Breast epithelium (tissue), 4 donors: ENCODE results near the gene LIX1L. TPM values are rescaled to one million over a fixed set of nuclear protein-coding genes. Genes with fewer than 3 reads are reported as not detected.

Experiments
- DNase-seq, 2 donors: peaks; one replicate each; pipeline ENCODE4 v3.0.0-alpha.2; 2019; ENCODE audit warnings: low spot score in 2 of 2
- H3K27ac ChIP-seq, 2 donors: fragments of 200-600 bp; sonication (generic) in 1 of 2; one replicate each; pipeline ENCODE4 v1.5.1; 2016 to 2019; ENCODE audit warnings: mild to moderate bottlenecking in 1 of 2
- H3K27me3 ChIP-seq, 2 donors: fragments of 200-600 bp; sonication (generic) in 1 of 2; one replicate each; pipeline versions ENCODE4 v1.5.1 to v1.6.0; 2017 to 2019; ENCODE audit warnings: control low read depth in 1 of 2, mild to moderate bottlenecking in 1 of 2
- H3K36me3 ChIP-seq: fragments of 200-600 bp; one replicate; pipeline ENCODE4 v1.5.1; 2019
- H3K4me1 ChIP-seq, 2 donors: fragments of 200-600 bp; sonication (generic); one replicate each; pipeline ENCODE4 v1.5.1; 2016 to 2019; ENCODE audit warnings: control low read depth in 1 of 2
- H3K4me3 ChIP-seq, 3 donors: fragments of 200-600 bp; sonication (generic); 1 replicate in 2 of 3; 2 replicates in 1 of 3; pipeline ENCODE4 v1.5.1; 2016 to 2019; ENCODE audit warnings: mild to moderate bottlenecking in 3 of 3, moderate library complexity in 2 of 3
- H3K9me3 ChIP-seq, 2 donors: fragments of 200-600 bp; sonication (generic) in 1 of 2; one replicate each; pipeline ENCODE4 v1.5.1; 2016 to 2019; ENCODE audit warnings: control low read depth in 1 of 2
- CTCF ChIP-seq, 3 donors: fragments of 450-650 bp; IDR thresholded peaks; one replicate each; pipeline ENCODE4 v1.5.1; 2016 to 2017; ENCODE audit warnings: antibody characterized with exemption in 3 of 3, mild to moderate bottlenecking in 3 of 3, moderate library complexity in 3 of 3
- POLR2A ChIP-seq: fragments of 450-650 bp; IDR thresholded peaks from one replicate; pipeline ENCODE4 v1.6.1; 2016; ENCODE audit warnings: antibody characterized with exemption, mild to moderate bottlenecking, moderate library complexity
- POLR2AphosphoS5 ChIP-seq, 3 donors: sonication (generic); formaldehyde crosslinking; IDR thresholded peaks; one replicate each; pipeline ENCODE4 v1.6.1; 2017; ENCODE audit warnings: antibody characterized with exemption in 3 of 3
- intact Hi-C: fragments of 100-400 bp; cut with DNase I; formaldehyde crosslinking; loops from one replicate; pipeline ENCODE4 v1.15.1; 2023; ENCODE audit warnings: low total_unique reads
- total RNA-seq, 3 donors: library from RNA; depleted of rRNA; stranded (reverse); fragments of >200 nt; gene quantifications; one replicate each; pipeline ENCODE4 v1.1.0, GENCODE V29; 2016

The LIX1L gene
- total RNA-seq, 3 donors from 2014 or later, result 18.1 to 28.5 (median 21.8) TPM

GRCh38 chr1:145985502-145986439 is 28.0 kb upstream of the LIX1L start:
- Histone ChIP-seq H3K4me1 (peaks cover 12 to 15% of the 10 kb centered on the region in 2 donors), H3K4me3 (peak overlapping the region in 2 of 3 donors; percentile 32 to 62), H3K36me3 (no peaks in the 10 kb centered on the region), H3K9me3 (no peaks in the 10 kb centered on the region), H3K27ac (peak overlapping the region; percentile 95 to 97), H3K27me3 (no peaks in the 10 kb centered on the region)
- DNase-seq, result peak in 1 of 2 donors; percentile 51
- intact Hi-C loops, result no loop called here
- TF ChIP-seq CTCF (IDR thresholded peaks at IDR 0.05) (no peak), POLR2AphosphoS5 (IDR thresholded peaks at IDR 0.05) (peak in 2 of 3 donors; percentile 52 to 55), POLR2A (peak; percentile 21)

GRCh38 chr1:145985129-145985501 is 27.3 kb upstream of the LIX1L start:
- H3K27me3 ChIP-seq, result no peaks in the 10 kb centered on the region
- H3K36me3 ChIP-seq, result no peaks in the 10 kb centered on the region
- intact Hi-C loops, result no loop called here
- peak overlapping the region; percentile 95 to 97 for H3K27ac ChIP-seq
- no peak for TF ChIP-seq CTCF (IDR thresholded peaks at IDR 0.05)
- TF ChIP-seq POLR2AphosphoS5 (IDR thresholded peaks at IDR 0.05), result peak in 1 of 3 donors; percentile 30
- no peak for TF ChIP-seq POLR2A
- DNase-seq, result peak in 1 of 2 donors; percentile 60
- H3K9me3 ChIP-seq, result no peaks in the 10 kb centered on the region
- H3K4me1 ChIP-seq, result peaks cover 15 to 17% of the 10 kb centered on the region in 2 donors
- peak overlapping the region in 2 of 3 donors; percentile 32 to 62 for H3K4me3 ChIP-seq

- Histone ChIP-seq H3K27me3 (no peaks in the 10 kb centered on the region), H3K36me3 (no peaks in the 10 kb centered on the region), H3K27ac (peak overlapping the region; percentile 95 to 97), H3K4me3 (peak overlapping the region in 1 of 3 donors; percentile 62), H3K9me3 (no peaks in the 10 kb centered on the region), H3K4me1 (peaks cover 18 to 22% of the 10 kb centered on the region in 2 donors)
- no peak for TF ChIP-seq CTCF (IDR thresholded peaks at IDR 0.05)
- TF ChIP-seq POLR2A, result no peak
- TF ChIP-seq POLR2AphosphoS5 (IDR thresholded peaks at IDR 0.05), result no peak
- DNase-seq, result peak in 1 of 2 donors; percentile 30
- intact Hi-C loops, result no loop called here
Observed at GRCh38 chr1:145983960-145984830, 26.4 kb upstream of the LIX1L start.

- Histone ChIP-seq H3K36me3 (no peaks in the 10 kb centered on the region), H3K27me3 (no peaks in the 10 kb centered on the region), H3K4me1 (peaks cover 21 to 28% of the 10 kb centered on the region in 2 donors), H3K4me3 (peak overlapping the region in 2 of 3 donors; percentile 1 to 8), H3K9me3 (no peaks in the 10 kb centered on the region), H3K27ac (peak overlapping the region; percentile 95 to 97)
- peak in 1 of 2 donors; percentile 55 for DNase-seq
- intact Hi-C loops, result no loop called here
- TF ChIP-seq CTCF (IDR thresholded peaks at IDR 0.05), result no peak
- TF ChIP-seq POLR2AphosphoS5 (IDR thresholded peaks at IDR 0.05), result peak in 1 of 3 donors; percentile 67
Observed at GRCh38 chr1:145983206-145983675, 25.4 kb upstream of the LIX1L start.
